GM21576 (cell line): ENCODE results near the gene SLC43A3.

Experiments used
- ATAC-seq: cut with Tn5 transposase; IDR thresholded peaks from one replicate; pipeline ENCODE4 v1.9.1; 2021; ENCODE audit warnings: mild to moderate bottlenecking, moderate library complexity; ENCODE audit not compliant: unreplicated experiment

SLC43A3 gene

DNA sequence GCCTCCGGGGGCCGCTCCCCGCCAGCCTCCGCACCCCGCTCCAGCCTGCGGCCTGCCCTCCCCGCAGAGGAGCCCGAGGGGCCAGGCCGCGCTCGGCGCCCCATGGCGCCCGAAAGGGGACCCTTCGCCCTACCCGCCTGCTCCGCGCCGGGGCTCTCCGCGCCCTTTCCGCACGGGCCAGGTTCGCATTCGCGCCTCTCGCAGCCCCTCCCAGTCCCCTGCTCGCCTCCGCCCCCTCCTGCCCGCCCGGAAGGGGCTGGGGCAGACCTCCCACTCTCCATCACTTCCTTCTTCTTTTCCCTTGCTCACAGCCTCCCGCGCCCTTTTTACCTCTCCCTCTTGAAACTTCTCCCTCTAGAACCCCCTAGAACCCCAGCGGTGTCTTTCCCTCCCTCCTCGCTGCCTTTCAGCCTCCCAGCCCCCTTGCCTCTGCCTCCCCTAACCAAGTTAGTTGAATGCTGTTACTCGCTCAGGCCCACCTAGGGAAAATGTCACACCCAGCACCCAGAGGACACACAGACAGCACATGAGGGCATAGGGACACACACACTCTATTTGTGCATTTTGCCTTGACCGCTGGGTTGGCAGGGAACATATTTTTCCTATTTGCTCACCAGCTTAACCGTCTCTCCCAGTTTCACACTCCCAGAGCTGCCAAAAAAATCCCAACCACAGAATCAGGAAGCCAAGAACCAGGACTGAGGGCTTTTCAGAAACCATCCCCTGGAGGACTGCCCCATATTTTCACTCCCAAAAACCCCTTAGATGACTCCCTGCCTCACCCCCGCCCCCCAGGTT is at the start of gene SLC43A3:
SLC43A3 (minus strand) TSS at position 193 of the 798 bp plus-strand sequence. CDS start 949 bp downstream, outside the sequence.
- ATAC-seq: peak; percentile 55

DNA sequence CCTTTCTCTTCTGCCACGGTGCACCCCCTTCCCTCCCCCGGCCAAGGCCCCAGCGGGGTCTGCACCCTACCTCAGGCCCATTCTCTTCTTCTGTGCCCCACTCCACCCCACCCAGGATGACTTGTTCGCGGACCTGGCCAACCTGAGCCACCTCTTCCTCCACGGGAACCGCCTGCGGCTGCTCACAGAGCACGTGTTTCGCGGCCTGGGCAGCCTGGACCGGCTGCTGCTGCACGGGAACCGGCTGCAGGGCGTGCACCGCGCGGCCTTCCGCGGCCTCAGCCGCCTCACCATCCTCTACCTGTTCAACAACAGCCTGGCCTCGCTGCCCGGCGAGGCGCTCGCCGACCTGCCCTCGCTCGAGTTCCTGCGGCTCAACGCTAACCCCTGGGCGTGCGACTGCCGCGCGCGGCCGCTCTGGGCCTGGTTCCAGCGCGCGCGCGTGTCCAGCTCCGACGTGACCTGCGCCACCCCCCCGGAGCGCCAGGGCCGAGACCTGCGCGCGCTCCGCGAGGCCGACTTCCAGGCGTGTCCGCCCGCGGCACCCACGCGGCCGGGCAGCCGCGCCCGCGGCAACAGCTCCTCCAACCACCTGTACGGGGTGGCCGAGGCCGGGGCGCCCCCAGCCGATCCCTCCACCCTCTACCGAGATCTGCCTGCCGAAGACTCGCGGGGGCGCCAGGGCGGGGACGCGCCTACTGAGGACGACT is 49.3 kb upstream of the SLC43A3 start:
- peak; percentile 30 for ATAC-seq

DNA sequence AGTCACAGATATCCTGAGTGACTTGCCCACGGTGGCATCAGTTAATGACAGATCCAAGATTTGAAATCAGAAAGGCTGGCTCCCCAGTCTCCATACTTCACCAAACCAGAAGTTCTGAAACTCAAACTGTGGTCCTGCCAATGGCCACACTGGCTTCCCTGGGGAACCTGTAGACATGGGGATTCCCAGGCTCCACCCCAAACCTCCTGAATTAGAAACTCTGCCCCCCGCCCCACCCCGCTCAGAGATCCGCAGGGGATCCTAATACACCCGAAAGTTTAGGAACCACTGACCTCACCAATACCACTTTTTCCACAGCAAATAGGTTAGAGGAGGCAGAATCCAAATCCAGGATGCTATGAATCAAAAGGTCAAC is 48.7 kb upstream of the SLC43A3 start:
- ATAC-seq: no peak

DNA sequence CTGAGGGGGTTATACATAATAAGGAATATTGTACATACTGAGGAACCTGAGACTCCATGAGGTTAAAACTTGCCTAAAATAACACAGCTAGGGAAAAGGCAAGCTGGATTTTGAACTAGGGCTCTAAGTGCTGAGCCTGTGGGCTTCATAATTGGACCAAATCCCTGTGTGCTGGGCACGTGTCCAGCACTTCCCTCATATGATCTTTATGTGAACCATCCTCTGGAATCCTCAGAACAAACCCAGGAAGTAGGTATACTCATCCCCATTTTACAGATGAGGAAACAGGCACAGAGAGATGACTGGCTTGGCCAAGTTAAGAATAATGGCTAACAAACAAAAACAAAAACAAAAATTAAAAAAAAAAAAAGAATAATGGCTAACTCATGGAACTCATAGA is 48.3 kb upstream of the SLC43A3 start:
- no peak for ATAC-seq

DNA sequence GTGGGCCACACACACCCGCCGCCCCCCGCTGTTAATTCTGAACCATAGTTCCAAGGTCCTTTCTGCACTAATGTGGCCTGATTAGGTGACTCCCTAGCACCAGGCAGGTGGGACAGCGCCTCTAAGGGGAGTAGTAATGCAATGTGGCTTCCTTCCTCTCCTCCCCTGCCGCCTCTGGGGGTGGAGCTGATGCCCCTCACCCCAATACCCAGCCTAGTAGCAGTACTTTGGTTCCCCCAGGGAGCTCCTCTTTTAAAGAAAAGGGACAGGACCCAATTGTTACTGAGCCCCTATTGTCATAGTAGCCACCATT is 47.8 kb upstream of the SLC43A3 start:
- ATAC-seq: no peak

DNA sequence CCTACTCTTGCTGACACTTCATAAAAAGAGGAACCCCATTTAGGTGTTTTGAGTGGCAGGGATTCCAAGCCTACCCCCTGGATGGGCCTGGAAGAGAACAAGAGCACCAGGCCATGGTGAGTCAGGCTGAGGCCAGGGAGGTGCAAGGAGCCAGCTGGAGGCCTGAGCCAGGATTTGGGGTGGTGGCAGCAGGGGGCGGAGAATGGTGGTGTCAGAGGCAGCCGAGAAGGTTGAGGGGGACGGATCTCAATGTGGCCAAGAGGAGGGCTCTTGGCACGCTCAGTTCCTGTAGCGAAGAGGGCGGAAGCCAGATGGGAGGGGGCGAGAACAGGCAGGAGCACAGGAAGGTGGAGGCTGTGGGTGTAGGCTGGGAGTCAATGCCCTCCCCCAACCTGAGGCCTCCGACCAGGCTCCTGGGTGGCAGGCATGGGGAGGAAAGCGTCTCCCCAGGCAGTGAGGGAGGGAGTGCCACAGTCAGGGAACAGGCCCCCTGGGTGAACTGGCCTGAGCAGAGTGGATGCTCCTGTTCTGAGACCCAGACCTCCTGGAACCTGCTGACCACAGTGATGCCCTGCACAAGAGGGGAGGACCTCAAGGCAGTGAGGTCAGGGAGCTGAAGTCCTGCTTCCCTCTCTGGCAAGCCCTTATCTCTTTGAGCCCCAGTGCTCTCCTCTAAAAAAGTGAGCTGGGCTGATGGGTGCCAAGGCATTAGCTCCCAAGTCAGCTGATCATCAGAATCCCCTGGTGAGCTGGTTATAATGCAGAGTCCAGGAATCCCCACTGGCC is 47.3 kb upstream of the SLC43A3 start:
- no peak for ATAC-seq

DNA sequence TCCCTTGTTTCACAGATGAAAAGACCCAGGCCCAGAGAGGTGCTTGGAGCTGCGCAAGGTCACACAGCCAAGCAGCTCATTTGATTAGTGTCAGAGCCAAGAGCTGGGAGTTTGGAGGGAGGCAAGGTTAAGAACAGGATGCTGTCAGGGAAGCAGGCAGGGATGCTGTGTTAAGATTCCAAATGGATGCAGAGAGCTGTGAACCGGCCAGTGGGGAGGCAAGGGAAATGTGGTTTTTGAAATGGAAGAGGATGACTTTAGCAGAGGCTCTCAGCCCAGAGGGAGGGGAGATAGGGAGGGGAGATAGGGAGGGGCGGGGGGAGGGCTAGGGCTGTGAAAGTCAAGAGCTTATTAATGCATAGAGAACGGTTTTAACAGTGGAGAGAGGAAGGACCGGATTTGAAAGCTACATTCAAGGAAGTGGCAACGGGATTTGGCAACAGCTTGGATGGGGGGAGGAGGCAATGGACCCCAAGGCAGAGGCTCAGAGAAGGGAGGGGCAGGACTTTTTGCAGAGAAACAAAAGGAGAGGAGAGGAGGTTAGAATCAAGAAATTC is 46.4 kb upstream of the SLC43A3 start:
- no peak for ATAC-seq

DNA sequence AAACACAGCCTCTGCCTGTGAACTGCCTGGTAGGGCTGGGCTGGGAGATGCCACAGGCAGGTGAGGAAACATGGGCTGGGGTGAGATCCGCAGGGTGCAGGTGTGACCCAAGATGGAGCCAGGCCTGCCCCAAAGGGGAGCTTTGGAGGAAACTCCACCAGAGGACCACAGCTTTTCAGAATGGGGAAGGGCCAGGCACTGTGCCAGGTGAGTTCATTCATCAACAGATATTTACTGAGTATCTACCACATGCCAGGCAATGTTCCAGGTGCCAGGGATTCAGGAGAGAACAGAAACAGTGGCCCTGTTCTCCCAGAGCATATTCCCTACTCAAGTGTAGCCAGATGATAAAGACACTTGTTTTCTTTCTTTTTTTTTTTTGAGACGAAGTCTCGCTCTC is 44.6 kb upstream of the SLC43A3 start:
- ATAC-seq: no peak

- no peak for ATAC-seq
Observed at GRCh38 chr11:57469268-57469667, 42.3 kb upstream of the SLC43A3 start.

GRCh38 chr11:57468276-57468675 is 41.4 kb upstream of the SLC43A3 start:
- no peak for ATAC-seq

DNA sequence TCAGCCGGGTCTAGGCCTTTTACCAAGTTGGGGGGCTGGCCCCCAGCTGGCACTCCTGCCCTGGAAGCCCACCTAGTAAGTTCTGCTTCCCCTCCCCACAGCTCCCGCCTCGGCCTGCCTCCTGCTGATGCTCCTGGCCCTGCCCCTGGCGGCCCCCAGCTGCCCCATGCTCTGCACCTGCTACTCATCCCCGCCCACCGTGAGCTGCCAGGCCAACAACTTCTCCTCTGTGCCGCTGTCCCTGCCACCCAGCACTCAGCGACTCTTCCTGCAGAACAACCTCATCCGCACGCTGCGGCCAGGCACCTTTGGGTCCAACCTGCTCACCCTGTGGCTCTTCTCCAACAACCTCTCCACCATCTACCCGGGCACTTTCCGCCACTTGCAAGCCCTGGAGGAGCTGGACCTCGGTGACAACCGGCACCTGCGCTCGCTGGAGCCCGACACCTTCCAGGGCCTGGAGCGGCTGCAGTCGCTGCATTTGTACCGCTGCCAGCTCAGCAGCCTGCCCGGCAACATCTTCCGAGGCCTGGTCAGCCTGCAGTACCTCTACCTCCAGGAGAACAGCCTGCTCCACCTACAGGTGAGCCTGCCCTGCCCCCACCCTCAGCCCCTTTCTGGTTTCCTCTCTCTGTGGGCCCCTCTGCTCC is 40.7 kb upstream of the SLC43A3 start:
- ATAC-seq: no peak

- ATAC-seq: no peak
Observed at GRCh38 chr11:57466680-57467079, 39.8 kb upstream of the SLC43A3 start.

- ATAC-seq: no peak
Observed at GRCh38 chr11:57464539-57465181, 37.7 kb upstream of the SLC43A3 start.

DNA sequence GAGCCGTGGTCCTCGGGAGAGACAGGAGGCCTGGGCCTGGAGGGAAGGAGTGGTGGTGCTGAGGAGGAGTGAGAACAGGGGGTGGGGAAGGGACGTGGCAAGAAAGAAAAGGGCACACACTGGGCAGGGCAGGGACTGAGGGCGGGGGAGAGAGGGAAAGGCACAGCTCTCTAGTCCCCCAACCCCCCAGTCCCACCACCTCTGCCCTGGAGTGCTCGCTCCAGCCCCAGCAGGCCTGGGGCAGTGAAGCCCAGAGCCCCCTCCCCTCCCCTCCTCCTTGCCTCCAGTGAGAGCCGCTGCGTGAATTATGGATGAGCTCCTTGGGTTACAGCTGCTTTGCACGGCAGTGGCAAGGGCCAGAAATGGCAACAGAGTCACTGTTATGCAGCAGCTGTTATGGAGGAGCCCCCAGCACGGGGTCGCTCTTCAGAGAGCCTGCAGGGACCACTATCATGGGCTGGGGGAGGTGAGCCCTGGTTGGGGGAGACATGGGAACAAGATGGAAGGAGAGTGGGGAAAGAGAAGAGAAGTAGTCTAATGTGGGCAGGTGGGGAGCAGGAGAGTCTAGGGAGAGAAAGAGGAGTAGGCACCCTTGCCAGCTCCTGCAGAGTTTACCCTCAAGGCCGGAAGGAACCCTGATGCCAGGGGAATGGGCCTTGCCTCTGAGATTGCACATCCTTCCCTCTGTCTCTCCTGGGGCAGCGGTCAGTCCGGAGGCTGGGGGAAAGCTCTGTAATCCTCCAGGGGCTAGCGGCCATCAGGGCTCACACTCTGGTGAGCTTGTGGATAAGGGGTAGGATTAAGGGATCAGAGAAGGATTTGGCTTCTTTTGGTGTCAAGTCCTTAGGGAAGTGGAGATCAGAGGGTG is 37.0 kb upstream of the SLC43A3 start:
- no peak for ATAC-seq

DNA sequence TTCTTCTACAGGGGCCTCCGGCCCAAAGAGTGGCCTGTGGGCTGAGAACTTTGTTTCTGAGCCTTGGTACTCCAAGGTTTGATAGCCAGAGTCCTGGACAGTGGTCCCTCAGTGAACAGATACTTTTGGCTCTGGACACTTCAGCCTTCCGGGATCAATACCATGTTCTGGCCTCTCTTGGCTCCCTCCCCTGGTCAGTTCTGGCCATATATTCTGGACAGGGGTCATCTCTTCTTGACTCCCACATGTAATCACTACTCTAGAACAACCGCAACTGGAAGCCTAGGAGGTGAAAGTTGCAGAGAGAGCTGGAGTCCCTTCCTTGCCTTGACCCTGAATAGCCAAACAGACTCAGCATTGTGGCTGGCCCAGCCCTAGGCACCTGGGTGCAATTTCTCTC is 35.7 kb upstream of the SLC43A3 start:
- ATAC-seq: no peak

DNA sequence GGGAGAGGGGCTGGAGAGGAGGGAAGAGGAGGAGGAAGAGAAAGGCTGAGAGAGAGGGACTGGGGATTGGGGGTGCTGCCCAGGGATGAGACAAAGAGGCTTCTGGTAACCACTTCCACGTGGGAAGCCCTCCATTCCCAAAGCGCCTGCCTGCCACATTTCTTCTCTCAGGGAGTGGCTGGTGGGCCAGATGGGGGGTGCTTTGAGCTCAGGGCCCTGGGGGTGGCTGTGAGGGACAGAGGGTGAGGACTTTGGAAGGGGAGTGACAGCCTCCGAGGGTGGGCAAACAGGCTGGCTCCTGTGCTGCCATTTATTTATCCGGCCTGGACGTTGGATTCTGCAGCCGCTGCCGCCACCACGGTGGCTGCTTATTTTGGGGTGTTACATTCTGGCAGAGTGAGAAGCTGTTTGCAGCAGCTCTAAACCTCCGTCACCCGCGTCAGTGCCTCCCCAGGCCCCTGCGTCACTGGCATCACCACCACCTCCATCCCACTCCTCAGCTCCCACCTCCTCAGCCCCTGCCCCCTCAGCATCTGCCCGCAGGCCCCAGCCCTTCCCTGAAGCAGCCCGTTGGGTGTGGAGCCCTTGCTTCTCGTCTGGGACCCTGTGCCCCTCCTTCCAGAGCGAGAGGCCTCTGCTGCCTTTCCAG is 35.0 kb upstream of the SLC43A3 start:
- ATAC-seq: no peak

DNA sequence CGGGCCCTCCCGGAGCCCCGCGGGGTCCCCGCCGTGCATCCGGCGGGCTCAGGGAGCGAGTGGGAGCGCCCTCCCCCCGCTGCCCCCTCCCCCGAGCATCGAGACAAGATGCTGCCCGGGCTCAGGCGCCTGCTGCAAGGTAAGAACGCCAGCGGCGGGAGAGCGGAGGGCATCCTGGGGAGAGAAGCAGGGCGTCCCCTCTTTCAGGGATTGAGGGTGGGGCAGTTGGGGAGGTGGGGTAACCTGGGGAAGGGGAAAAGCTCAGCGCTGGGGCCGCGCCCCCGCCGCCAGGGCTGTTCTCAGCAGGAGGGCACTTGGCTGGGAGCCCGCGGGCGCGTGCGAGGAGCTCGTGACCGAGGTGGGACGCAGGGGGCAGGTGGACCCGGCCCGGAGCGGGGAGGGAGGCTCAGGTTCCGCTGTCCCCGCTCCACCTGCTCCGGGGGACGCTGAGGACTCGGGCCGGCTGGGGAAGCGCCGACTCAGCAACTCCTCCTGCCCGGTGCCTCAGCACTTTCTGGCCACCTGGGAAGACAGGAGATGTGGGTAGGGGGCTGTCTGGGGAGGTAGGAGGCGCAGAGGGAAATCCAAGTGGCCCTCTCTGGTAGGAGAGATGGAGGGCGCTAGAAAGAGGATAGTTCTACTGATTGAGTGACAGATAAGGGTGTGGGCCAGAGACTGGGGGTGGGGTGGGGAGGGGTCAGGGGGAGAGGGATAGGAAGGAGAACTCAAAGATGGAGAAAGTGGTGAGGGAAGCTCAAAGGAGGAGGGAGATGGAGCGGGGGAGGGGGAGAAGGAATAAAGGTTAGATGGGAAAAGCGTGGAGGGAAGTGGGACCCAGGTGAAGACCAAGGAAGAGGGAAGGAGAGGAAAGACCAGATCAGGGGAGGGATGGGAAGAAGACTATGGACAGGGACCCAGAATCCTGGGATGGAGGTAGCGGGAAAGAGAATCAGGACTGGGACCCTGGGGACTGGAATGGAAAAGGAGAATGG is 34.1 kb upstream of the SLC43A3 start:
- ATAC-seq: no peak
